ENCODE data around the gene IQGAP2.

Gene IQGAP2

DNA sequence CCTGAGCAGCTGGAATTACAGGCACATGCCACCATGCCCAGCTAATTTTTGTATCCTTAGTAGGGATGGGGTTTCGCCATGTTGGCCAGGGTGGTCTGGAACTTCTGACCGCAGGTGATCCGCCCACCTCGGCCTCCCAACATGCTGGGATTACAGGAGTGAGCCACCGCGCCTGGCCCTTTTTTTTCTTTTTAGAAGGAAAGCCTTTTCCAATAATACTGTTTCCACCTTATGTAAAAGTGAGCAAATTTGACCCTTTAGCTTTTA, 289.1 kb downstream of the IQGAP2 start:
- Histone ChIP-seq H3K4me2 (ENCODE audit: low read length) (no peak overlapping the region), H3K9ac (no peak overlapping the region), H3K36me3 (ENCODE audit: control insufficient read depth, insufficient read depth, low read length) (no peaks in the 10 kb centered on the region), H3K4me3 (ENCODE audit: low read depth, low read length) (no peak overlapping the region), H3K79me2 (no peaks in the 10 kb centered on the region), H2AFZ (no peak overlapping the region), H3K4me1 (no peaks in the 10 kb centered on the region), H3K27me3 (ENCODE audit: control insufficient read depth, insufficient read depth, low read length) (no peaks in the 10 kb centered on the region), H3K27ac (no peak overlapping the region), H3K9me3 (ENCODE audit: control insufficient read depth, low read length) (no peaks in the 10 kb centered on the region)
- TF ChIP-seq, protein P1, sequence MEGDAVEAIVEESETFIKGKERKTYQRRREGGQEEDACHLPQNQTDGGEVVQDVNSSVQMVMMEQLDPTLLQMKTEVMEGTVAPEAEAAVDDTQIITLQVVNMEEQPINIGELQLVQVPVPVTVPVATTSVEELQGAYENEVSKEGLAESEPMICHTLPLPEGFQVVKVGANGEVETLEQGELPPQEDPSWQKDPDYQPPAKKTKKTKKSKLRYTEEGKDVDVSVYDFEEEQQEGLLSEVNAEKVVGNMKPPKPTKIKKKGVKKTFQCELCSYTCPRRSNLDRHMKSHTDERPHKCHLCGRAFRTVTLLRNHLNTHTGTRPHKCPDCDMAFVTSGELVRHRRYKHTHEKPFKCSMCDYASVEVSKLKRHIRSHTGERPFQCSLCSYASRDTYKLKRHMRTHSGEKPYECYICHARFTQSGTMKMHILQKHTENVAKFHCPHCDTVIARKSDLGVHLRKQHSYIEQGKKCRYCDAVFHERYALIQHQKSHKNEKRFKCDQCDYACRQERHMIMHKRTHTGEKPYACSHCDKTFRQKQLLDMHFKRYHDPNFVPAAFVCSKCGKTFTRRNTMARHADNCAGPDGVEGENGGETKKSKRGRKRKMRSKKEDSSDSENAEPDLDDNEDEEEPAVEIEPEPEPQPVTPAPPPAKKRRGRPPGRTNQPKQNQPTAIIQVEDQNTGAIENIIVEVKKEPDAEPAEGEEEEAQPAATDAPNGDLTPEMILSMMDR (IDR thresholded peaks at IDR 0.05): no peak

DNA sequence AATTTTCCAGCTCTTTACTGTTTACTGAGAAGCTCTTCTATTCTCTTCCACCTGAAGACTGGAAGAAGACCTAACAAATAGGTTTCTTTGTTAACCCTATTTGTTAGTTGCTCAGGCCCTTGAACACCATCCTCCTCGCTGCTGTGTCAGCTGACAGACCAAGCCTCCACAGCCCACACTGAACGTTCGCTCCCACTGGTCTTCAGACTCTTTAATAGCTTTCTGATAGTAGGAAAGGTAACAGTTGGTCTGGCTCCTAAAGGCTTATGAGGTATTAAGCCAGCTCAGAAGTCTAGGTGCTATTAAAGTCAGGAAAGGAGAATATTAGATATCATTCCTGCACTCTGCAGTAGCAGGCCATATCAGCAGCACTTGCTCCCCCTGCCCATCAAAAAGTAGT, 289.6 kb downstream of the IQGAP2 start:
- Histone ChIP-seq H3K27me3 (ENCODE audit: control insufficient read depth, insufficient read depth, low read length) (no peaks in the 10 kb centered on the region), H3K4me3 (ENCODE audit: low read depth, low read length) (no peak overlapping the region), H3K36me3 (ENCODE audit: control insufficient read depth, insufficient read depth, low read length) (no peaks in the 10 kb centered on the region), H3K4me2 (ENCODE audit: low read length) (no peak overlapping the region), H2AFZ (no peak overlapping the region), H3K9me3 (ENCODE audit: control insufficient read depth, low read length) (no peaks in the 10 kb centered on the region), H3K27ac (no peak overlapping the region), H3K9ac (no peak overlapping the region), H3K4me1 (no peaks in the 10 kb centered on the region), H3K79me2 (no peaks in the 10 kb centered on the region)
- TF ChIP-seq, protein P1 (IDR thresholded peaks at IDR 0.05): no peak

DNA sequence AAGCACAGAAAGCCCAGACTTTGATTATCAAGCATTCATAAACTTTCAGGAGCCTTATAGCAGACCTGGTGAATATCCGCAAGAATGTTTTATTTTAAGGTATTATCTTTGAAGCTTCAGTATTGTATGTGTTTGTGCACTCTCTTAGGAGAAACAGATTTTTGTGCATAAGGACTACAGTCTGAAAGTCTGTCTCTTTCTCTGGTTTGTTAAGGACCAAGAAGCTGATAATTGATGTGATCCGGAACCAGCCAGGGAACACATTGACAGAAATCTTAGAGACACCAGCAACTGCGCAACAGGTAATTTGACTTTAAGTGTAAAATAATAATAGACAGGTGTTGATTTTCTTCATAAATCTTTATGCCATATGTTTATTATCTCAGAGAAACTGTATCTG, 290.1 kb downstream of the IQGAP2 start:
- Histone ChIP-seq H3K9me3 (ENCODE audit: control insufficient read depth, low read length) (no peaks in the 10 kb centered on the region), H3K4me2 (ENCODE audit: low read length) (no peak overlapping the region), H3K36me3 (ENCODE audit: control insufficient read depth, insufficient read depth, low read length) (no peaks in the 10 kb centered on the region), H3K27me3 (ENCODE audit: control insufficient read depth, insufficient read depth, low read length) (no peaks in the 10 kb centered on the region), H3K9ac (no peak overlapping the region), H3K4me3 (ENCODE audit: low read depth, low read length) (no peak overlapping the region), H3K4me1 (no peaks in the 10 kb centered on the region), H2AFZ (no peak overlapping the region), H3K27ac (no peak overlapping the region), H3K79me2 (no peaks in the 10 kb centered on the region)
- TF ChIP-seq, protein P1 (IDR thresholded peaks at IDR 0.05): no peak

DNA sequence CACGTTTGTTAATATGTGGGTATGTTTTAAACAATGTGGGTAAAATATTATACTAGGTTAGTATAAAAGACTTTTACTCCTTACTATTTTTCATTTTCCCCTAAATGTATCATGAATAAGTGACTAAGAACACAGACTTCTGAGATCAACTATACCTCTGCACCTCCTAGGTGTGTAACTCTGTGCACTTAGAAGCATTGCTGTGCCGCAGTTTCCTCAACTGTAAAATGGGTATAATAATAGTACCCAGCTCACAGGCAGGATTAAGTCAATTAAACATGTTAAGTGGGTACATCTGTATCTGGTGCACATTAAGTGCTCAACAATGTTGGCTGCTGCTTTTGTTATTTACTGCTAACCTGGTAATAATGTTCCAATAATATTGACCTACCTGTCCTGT, 291.2 kb downstream of the IQGAP2 start:
- no peak overlapping the region for H3K4me3 ChIP-seq (ENCODE audit: low read depth, low read length)
- H3K9me3 ChIP-seq (ENCODE audit: control insufficient read depth, low read length): no peaks in the 10 kb centered on the region
- H3K9ac ChIP-seq: no peak overlapping the region
- H3K79me2 ChIP-seq: no peaks in the 10 kb centered on the region
- no peaks in the 10 kb centered on the region for H3K4me1 ChIP-seq
- H3K27me3 ChIP-seq (ENCODE audit: control insufficient read depth, insufficient read depth, low read length): no peaks in the 10 kb centered on the region
- no peak overlapping the region for H3K27ac ChIP-seq
- H2AFZ ChIP-seq: no peak overlapping the region
- H3K4me2 ChIP-seq (ENCODE audit: low read length): no peak overlapping the region
- no peaks in the 10 kb centered on the region for H3K36me3 ChIP-seq (ENCODE audit: control insufficient read depth, insufficient read depth, low read length)
- TF ChIP-seq, protein P1 (IDR thresholded peaks at IDR 0.05): no peak

DNA sequence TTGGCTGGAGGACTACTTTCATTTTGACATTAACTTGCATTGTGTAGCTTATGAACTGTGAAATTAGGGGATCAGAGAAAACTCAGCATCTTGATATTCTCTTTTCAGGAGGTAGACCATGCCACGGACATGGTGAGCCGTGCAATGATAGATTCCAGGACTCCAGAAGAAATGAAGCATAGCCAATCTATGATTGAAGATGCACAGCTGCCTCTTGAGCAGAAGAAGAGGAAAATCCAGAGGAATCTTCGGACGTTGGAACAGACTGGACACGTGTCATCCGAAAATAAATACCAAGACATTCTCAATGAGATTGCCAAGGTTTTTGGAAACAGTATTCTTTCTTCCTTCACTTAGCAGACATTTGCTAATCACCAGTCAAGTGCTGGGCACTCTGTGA, 292.3 kb downstream of the IQGAP2 start:
- no peak overlapping the region for H3K9ac ChIP-seq
- no peaks in the 10 kb centered on the region for H3K9me3 ChIP-seq (ENCODE audit: control insufficient read depth, low read length)
- no peaks in the 10 kb centered on the region for H3K4me1 ChIP-seq
- H2AFZ ChIP-seq: no peak overlapping the region
- TF ChIP-seq, protein P1 (IDR thresholded peaks at IDR 0.05): no peak
- H3K79me2 ChIP-seq: no peaks in the 10 kb centered on the region
- no peak overlapping the region for H3K4me3 ChIP-seq (ENCODE audit: low read depth, low read length)
- no peak overlapping the region for H3K4me2 ChIP-seq (ENCODE audit: low read length)
- H3K27ac ChIP-seq: no peak overlapping the region
- no peaks in the 10 kb centered on the region for H3K27me3 ChIP-seq (ENCODE audit: control insufficient read depth, insufficient read depth, low read length)
- no peaks in the 10 kb centered on the region for H3K36me3 ChIP-seq (ENCODE audit: control insufficient read depth, insufficient read depth, low read length)
